Stomach (tissue), 4 donors: ENCODE results near the gene CCDC80.

Experiments
- CTCF ChIP-seq, 7 experiments: fragments of 450-650 bp in 4 of 7; fragments of 200-600 bp in 3 of 7; sonication (generic) in 3 of 7; IDR thresholded peaks; one replicate each; pipeline ENCODE4 v1.5.1; 2016 to 2019; ENCODE audit warnings: antibody characterized with exemption in 7 of 7, control low read depth in 2 of 7, mild to moderate bottlenecking in 1 of 7
- POLR2A ChIP-seq, 4 donors: fragments of 450-650 bp; IDR thresholded peaks; one replicate each; pipeline ENCODE4 v1.6.1; 2016; ENCODE audit warnings: antibody characterized with exemption in 4 of 4, control low read depth in 2 of 4, mild to moderate bottlenecking in 1 of 4, moderate library complexity in 1 of 4

- TF ChIP-seq CTCF (IDR thresholded peaks at IDR 0.05) (no peak), POLR2A (IDR thresholded peaks at IDR 0.05) (no peak)
Measured at GRCh38 chr3:112638327-112639020, 2.5 kb downstream of the CCDC80 start.
